ENCODE measurements around the gene SLC37A3. TPM values are rescaled to one million over a fixed set of nuclear protein-coding genes. Genes with fewer than 3 reads are reported as not detected.

SLC37A3 gene
- total and polyA plus RNA-seq, 2 donors (not counting 1 experiment from before 2014, with no cell fraction given), result 53.5 to 81.7 TPM

GRCh38 chr7:140334341-140335057 is 63.8 kb downstream of the SLC37A3 start:
- Histone ChIP-seq H3K9ac (ENCODE audit: insufficient read depth, low read length) (no peak overlapping the region), H3K4me2 (ENCODE audit: extremely low read depth, insufficient read depth, low read length) (no peak overlapping the region), H3K27me3 (ENCODE audit: control insufficient read depth, insufficient read depth, low read length) (no peaks in the 10 kb centered on the region), H3K36me3 (ENCODE audit: control insufficient read depth, insufficient read depth, low read length) (peaks cover 6% of the 10 kb centered on the region), H4K20me1 (ENCODE audit: control insufficient read depth, extremely low read depth, insufficient read depth, low read length) (peaks cover 2% of the 10 kb centered on the region), H3K4me1 (ENCODE audit: control insufficient read depth, extremely low read depth, insufficient read depth, low read length) (no peaks in the 10 kb centered on the region), H3K9me3 (ENCODE audit: control insufficient read depth, insufficient read depth, low read depth, low read length) (no peaks in the 10 kb centered on the region), H3K79me2 (ENCODE audit: control insufficient read depth, insufficient read depth, low read length) (no peaks in the 10 kb centered on the region), H2AFZ (ENCODE audit: low read length) (no peak overlapping the region), H3K4me3 (replicated peaks in 1 of 4; ENCODE audit: control extremely low read depth in 1 of 4, insufficient read depth in 1 of 4, low read depth in 3 of 4, low read length in 4 of 4) (no peak overlapping the region), H3K27ac (ENCODE audit: insufficient read depth, low read length) (no peak overlapping the region)
- no peak for DNase-seq (ENCODE audit: low read depth in 2 of 2)
- TF ChIP-seq EZH2 (IDR thresholded peaks at IDR 0.05; ENCODE audit: low read length, missing control alignments), result no peak
- no peak for TF ChIP-seq CTCF (conservative IDR thresholded peaks at IDR 0.05 in 1 of 2, IDR thresholded peaks at IDR 0.05 in 1 of 2; ENCODE audit: low read depth in 1 of 2, low read length in 2 of 2)

DNA sequence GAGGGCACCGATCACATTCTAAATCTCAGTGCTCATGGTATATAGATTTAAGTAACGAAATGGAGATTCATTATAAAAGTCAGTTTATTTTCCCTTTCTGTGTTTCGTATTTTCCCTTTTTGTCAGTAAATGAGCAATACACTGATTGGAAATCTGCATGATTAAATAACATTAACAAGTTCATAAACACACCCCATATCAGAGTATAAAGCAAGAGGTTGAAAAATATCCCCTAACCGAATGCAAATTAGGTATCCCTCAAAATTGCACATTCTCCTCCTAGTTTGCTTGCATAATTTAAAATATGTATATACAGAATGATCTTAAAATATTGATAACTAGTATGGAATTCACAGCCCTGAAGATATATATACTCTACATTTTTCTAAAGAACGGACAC is 64.6 kb downstream of the SLC37A3 start:
- Histone ChIP-seq H3K27ac (ENCODE audit: insufficient read depth, low read length) (no peak overlapping the region), H3K9me3 (ENCODE audit: control insufficient read depth, insufficient read depth, low read depth, low read length) (no peaks in the 10 kb centered on the region), H2AFZ (ENCODE audit: low read length) (no peak overlapping the region), H3K9ac (ENCODE audit: insufficient read depth, low read length) (no peak overlapping the region), H4K20me1 (ENCODE audit: control insufficient read depth, extremely low read depth, insufficient read depth, low read length) (peaks cover 2% of the 10 kb centered on the region), H3K4me1 (ENCODE audit: control insufficient read depth, extremely low read depth, insufficient read depth, low read length) (no peaks in the 10 kb centered on the region), H3K79me2 (ENCODE audit: control insufficient read depth, insufficient read depth, low read length) (no peaks in the 10 kb centered on the region), H3K4me3 (replicated peaks in 1 of 4; ENCODE audit: control extremely low read depth in 1 of 4, insufficient read depth in 1 of 4, low read depth in 3 of 4, low read length in 4 of 4) (no peak overlapping the region), H3K27me3 (ENCODE audit: control insufficient read depth, insufficient read depth, low read length) (no peaks in the 10 kb centered on the region), H3K4me2 (ENCODE audit: extremely low read depth, insufficient read depth, low read length) (no peak overlapping the region), H3K36me3 (ENCODE audit: control insufficient read depth, insufficient read depth, low read length) (peaks cover 6% of the 10 kb centered on the region)
- TF ChIP-seq EZH2 (IDR thresholded peaks at IDR 0.05; ENCODE audit: low read length, missing control alignments) (no peak), CTCF (conservative IDR thresholded peaks at IDR 0.05 in 1 of 2, IDR thresholded peaks at IDR 0.05 in 1 of 2; ENCODE audit: low read depth in 1 of 2, low read length in 2 of 2) (no peak)
- no peak for DNase-seq (ENCODE audit: low read depth in 2 of 2)

DNA sequence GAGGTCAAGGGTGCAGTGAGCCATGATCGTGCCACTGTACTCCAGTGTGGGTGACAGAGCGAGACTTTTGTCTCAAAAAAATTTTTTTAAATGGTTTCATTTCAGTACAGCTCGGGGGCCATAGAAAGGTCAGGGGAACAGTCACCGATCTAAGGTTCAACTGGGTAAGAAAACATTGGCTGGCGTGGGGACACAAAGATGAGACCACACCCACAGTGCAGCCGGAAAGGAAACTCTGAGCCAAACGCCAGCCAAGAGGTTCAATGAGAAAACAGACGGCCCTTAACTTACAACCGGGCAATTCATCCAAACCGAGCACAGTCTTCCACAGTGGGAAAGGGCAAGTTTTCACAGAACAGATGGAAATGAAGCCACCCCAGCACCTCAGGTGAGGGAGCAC is 65.1 kb downstream of the SLC37A3 start:
- H2AFZ ChIP-seq (ENCODE audit: low read length), result no peak overlapping the region
- no peaks in the 10 kb centered on the region for H3K9me3 ChIP-seq (ENCODE audit: control insufficient read depth, insufficient read depth, low read depth, low read length)
- H3K4me1 ChIP-seq (ENCODE audit: control insufficient read depth, extremely low read depth, insufficient read depth, low read length), result no peaks in the 10 kb centered on the region
- no peak overlapping the region for H3K9ac ChIP-seq (ENCODE audit: insufficient read depth, low read length)
- no peak overlapping the region for H3K4me2 ChIP-seq (ENCODE audit: extremely low read depth, insufficient read depth, low read length)
- no peak for DNase-seq (ENCODE audit: low read depth in 2 of 2)
- peaks cover 2% of the 10 kb centered on the region for H4K20me1 ChIP-seq (ENCODE audit: control insufficient read depth, extremely low read depth, insufficient read depth, low read length)
- no peak overlapping the region for H3K4me3 ChIP-seq (replicated peaks in 1 of 4; ENCODE audit: control extremely low read depth in 1 of 4, insufficient read depth in 1 of 4, low read depth in 3 of 4, low read length in 4 of 4)
- no peaks in the 10 kb centered on the region for H3K79me2 ChIP-seq (ENCODE audit: control insufficient read depth, insufficient read depth, low read length)
- TF ChIP-seq EZH2 (IDR thresholded peaks at IDR 0.05; ENCODE audit: low read length, missing control alignments) (no peak), CTCF (conservative IDR thresholded peaks at IDR 0.05 in 1 of 2, IDR thresholded peaks at IDR 0.05 in 1 of 2; ENCODE audit: low read depth in 1 of 2, low read length in 2 of 2) (no peak)
- H3K27ac ChIP-seq (ENCODE audit: insufficient read depth, low read length), result no peak overlapping the region
- H3K36me3 ChIP-seq (ENCODE audit: control insufficient read depth, insufficient read depth, low read length), result peaks cover 6% of the 10 kb centered on the region
- no peaks in the 10 kb centered on the region for H3K27me3 ChIP-seq (ENCODE audit: control insufficient read depth, insufficient read depth, low read length)
